Muscle layer of colon (tissue), 2 donors: ENCODE results near the gene CDK11A.
A peak's percentile ranks its signal among the peaks of the same experiment; 100 is the strongest.
"Not testable (repeated sequence)": the region's sequence is repeated elsewhere in the genome, so short reads cannot be mapped to it uniquely, and the experiment has no call there.

Experiments used
- H3K27ac ChIP-seq: one replicate; pipeline ENCODE4 v1.7.0; 2013; ENCODE audit warnings: low read depth, mild to moderate bottlenecking, low read length, moderate library complexity
- H3K27me3 ChIP-seq, 2 donors: one replicate each; pipeline ENCODE4 v1.7.0; 2013; ENCODE audit warnings: low read length in 2 of 2, mild to moderate bottlenecking in 2 of 2; ENCODE audit not compliant: insufficient read depth in 2 of 2, control insufficient read depth in 1 of 2
- H3K36me3 ChIP-seq: one replicate; pipeline ENCODE4 v1.7.0; 2013; ENCODE audit warnings: mild to moderate bottlenecking, low read length; ENCODE audit not compliant: insufficient read depth
- H3K4me1 ChIP-seq: one replicate; pipeline ENCODE4 v1.7.0; 2013; ENCODE audit warnings: mild to moderate bottlenecking, low read length; ENCODE audit not compliant: insufficient read depth
- H3K4me3 ChIP-seq, 2 donors: one replicate each; pipeline ENCODE4 v1.7.0; 2013; ENCODE audit warnings: low read length in 2 of 2, low read depth in 1 of 2, mild to moderate bottlenecking in 1 of 2, moderate library complexity in 1 of 2
- H3K9ac ChIP-seq: one replicate; pipeline ENCODE4 v1.7.0; 2013; ENCODE audit warnings: low read length
- H3K9me3 ChIP-seq: one replicate; pipeline ENCODE4 v1.7.0; 2013; ENCODE audit warnings: mild to moderate bottlenecking, low read length
- donor health status: abdominal sarcoma.
- donor health status: Adenocarcinoma of cecum.

CDK11A gene

DNA sequence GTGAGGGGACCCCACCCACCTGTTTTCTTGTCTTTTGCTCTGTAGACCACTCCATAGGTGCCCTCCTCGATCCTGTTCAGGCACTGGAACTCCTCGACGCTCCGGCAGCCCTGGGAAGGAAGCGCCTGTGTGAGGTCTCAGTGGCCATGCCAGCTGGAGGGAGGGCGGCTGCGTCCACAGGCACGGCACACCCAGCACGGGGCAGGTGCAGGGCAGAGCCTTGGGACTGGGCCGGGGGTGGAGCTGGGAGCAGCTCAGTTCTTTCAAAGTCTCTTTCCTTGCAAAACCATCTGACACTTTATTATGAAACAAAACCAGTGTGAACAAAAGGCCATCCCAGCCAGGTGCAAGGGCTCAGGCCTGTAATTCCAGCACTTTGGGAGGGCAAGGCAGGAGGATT, 18.5 kb downstream of the CDK11A start:
- not testable (repeated sequence) for H3K27ac ChIP-seq

DNA sequence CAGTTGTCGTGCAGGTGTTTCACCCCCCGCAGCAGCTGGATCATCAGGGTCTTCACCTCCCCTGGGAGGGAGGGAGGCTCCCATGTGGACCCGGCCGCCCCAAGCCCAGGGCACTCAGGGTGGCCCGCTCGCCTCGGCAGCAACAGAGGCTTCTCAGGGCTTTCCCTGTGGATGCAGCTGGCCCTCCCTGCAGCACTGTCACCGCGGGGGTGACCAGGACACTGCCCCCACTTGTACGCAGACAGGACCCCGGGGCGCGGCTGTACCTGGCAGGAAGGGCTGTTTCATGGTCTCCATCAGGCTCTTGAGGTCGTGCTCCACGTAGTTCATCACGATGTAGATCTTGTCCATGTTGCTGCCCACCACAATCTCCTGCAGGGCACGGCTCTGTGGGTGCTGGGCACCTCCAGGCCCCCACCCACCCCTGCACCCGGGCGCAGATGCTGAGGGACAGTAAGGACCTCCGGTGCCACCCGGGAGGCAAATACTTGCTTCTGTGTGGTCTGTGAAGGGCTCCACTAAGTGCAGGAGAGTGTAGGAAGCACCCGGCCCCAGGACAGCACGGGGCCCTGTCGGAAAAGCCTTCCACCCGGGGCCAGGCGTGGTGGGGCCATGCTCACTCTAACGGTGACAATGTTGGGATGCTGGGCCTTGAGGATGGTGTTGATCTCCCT, 19.7 kb downstream of the CDK11A start:
- not testable (repeated sequence) for H3K36me3 ChIP-seq, H3K9me3 ChIP-seq, H3K9ac ChIP-seq, H3K27me3 ChIP-seq, H3K4me3 ChIP-seq, H3K4me1 ChIP-seq, H3K27ac ChIP-seq

More for the DNA sequence above, 18.5 kb downstream of the CDK11A start:
- not testable (repeated sequence) for H3K36me3 ChIP-seq, H3K4me1 ChIP-seq, H3K4me3 ChIP-seq, H3K27me3 ChIP-seq, H3K9me3 ChIP-seq, H3K9ac ChIP-seq

DNA sequence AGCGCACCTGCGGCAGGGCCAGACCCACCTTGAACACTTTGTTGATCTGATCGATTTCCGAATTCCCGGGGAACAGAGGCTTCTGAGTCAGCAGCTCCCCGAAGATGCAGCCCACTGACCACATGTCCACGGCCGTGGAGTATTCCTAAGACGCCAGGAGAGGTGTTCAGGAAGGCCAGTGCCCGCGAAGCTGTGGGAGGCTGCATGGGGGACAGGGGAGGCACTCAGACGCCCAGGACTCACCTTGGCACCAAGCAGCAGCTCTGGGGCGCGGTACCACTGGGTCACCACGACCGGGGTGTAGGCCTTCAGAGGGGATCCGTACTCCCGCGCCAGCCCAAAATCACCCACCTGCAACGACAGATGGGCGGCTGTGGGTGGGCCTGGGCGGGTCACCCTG, 20.4 kb downstream of the CDK11A start:
- no peak overlapping the region for H3K27ac ChIP-seq
- H3K9me3 ChIP-seq, result no peaks in the 10 kb centered on the region
- no peaks in the 10 kb centered on the region for H3K27me3 ChIP-seq
- no peaks in the 10 kb centered on the region for H3K4me1 ChIP-seq
- no peak overlapping the region for H3K9ac ChIP-seq
- H3K36me3 ChIP-seq, result peaks cover 4% of the 10 kb centered on the region
- no peak overlapping the region for H3K4me3 ChIP-seq

DNA sequence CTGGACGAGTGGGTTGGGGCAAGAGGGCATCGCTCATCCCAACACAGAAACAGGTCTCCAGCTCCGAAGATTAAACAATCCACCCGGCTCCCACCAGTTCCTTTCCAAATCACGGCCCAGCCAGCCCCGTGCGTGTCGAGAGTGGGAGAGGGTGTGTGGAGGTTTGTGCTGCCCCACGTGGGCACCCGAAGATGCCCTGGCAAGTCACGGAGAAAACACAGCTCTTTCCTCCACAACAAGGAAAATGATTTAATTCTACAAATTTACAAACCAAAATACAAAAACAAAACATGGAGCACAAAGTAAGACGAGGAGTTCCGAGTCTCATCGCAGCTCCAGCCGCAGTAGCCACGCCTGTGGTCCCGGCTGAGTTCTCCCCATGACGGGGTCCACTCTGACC, 21.7 kb downstream of the CDK11A start:
- H3K9ac ChIP-seq, H3K9me3 ChIP-seq, H3K27ac ChIP-seq, H3K4me1 ChIP-seq, H3K4me3 ChIP-seq, H3K27me3 ChIP-seq, H3K36me3 ChIP-seq: not testable (repeated sequence)

DNA sequence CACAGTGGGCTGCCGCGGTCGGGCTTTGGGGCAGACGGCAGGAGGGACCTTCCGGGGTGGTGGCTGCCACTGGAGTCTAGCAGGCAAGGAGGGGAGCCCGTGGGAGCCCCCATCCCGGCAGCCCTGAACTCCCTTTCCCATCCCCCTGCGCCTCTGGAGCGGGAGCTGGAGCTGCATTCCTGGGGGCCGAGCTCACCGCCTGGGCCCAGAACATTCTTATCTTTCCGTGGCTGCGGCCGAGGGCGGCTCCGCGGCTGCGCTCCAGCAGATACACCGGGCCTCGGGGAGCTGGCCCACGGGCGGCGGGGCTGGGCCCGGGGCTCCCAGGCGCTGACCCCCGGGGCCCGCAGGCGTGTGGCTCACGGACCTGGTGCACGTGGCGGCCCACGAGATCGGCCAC, 23.6 kb downstream of the CDK11A start:
- H3K36me3 ChIP-seq, H3K9ac ChIP-seq, H3K4me1 ChIP-seq, H3K27ac ChIP-seq, H3K27me3 ChIP-seq, H3K9me3 ChIP-seq, H3K4me3 ChIP-seq: not testable (repeated sequence)

DNA sequence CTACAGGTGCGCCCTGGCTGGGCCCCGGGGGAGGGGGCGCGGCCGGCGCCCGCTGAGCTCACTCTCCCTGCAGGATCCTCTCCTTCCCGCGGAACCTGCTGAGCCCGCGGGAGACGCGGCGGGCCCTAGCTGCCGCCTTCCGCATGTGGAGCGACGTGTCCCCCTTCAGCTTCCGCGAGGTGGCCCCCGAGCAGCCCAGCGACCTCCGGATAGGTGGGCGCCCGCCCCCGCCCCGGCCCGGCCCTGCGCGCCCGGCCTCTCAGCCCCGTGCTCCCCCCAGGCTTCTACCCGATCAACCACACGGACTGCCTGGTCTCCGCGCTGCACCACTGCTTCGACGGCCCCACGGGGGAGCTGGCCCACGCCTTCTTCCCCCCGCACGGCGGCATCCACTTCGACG, 24.1 kb downstream of the CDK11A start:
- not testable (repeated sequence) for H3K27ac ChIP-seq, H3K27me3 ChIP-seq, H3K4me1 ChIP-seq, H3K9me3 ChIP-seq, H3K36me3 ChIP-seq, H3K4me3 ChIP-seq, H3K9ac ChIP-seq

DNA sequence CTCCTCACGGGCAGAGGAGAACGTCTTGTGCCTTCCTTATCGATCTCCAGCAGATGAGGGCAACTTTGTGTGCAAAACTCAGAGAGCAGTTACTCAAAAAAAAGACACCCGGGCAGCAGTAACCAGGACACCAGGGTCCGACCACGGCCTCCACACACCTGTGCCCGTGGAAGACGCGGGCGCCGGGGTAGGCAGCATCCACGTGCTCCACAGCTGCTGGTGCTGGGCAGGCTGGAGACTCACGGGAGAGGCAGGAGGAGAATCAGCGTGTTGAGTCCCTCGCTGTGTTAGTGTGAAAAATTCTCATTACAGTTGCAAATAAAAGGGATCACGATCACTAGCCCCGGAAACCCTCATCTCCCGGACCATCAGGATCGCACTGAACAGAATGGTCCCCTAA, 25.1 kb downstream of the CDK11A start:
- H3K27me3 ChIP-seq, H3K9ac ChIP-seq, H3K9me3 ChIP-seq, H3K4me3 ChIP-seq, H3K4me1 ChIP-seq, H3K27ac ChIP-seq, H3K36me3 ChIP-seq: not testable (repeated sequence)

DNA sequence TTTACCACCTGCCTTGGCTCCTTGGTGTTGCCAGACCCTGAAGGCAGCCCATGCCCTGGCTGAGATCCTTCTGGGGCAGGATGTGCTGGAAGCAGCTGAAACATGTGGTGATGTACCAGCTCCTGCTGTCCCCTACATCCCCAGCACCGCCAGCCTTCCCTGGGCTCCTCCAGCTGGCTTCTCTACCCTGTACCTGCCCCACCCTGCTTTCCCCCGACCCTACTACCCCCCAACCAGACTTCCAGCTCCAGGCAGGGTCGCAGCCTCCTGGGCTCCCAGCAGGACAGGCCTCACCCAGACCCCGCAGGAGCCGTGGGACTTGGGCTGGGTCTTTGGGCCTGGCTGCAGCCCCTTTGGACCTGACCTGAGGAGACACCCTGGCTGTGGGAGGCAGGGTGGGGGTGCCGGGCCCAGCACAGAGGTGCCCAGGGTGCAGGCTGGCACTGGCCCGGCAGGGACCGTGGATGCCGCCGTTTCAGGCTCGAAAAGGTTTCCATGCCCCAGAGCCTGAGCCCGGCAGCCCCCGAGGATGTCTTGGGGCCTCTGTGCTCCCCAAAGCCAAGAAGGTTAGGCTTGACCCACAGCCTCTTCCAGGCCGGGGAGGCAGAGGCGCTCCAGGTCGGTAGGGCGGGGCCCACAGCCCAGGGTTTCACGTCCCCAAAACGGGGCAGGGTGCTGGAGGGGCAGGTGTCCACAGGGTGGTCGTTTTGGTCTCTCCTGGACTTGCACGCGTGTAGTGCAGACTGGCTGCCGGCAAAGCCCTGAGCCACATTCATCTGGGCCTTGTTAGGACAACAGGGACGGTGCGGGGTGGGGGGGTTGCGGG, 26.6 kb downstream of the CDK11A start:
- H3K27me3 ChIP-seq, H3K9me3 ChIP-seq, H3K4me1 ChIP-seq, H3K36me3 ChIP-seq, H3K27ac ChIP-seq, H3K9ac ChIP-seq, H3K4me3 ChIP-seq: not testable (repeated sequence)

DNA sequence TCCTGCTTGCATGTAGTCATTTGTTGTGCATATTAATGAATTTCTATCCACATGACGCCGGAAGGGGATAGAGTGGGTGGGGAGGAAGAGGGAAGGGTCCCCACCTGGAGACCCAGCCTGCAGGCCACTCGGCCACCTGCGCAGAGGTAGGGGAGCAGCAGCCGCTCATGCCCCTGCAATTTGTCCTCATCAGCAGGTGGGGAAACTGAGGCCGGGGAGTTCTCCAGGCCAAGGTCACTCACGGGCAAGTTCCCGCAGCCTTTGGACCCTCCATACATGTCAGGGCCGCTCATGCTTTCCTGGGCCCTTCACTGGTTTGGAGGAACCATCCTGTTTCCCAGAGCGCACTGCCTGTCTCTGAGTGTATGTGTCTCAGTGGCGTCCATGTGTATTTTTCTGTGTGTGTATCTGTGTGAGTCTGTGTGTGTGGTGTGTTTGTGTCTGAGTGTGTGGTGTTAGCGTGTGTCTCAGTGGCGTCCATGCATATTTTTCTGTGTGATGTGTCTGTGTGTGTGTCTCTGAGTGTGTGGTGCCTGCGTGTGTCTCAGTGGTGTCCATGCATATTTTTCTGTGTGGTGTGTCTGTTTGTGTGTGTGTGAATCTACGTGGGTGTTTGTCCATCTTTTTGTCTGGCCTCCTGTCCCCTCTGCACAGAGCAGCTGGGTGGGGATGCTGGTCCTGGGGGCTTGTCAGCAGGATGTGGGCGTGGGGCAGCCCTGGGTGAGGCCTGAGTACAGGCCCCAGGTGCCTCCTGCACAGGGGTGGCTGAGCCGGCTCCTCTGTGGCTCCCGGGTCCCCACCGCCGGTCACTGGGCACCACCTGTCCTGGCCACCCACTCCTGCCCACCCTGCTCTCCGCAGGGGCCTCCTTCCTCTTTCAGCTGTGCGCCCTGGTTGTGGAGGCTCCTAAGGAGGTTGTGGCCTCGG, 27.5 kb downstream of the CDK11A start:
- H3K9me3 ChIP-seq, H3K27me3 ChIP-seq, H3K4me1 ChIP-seq, H3K27ac ChIP-seq, H3K9ac ChIP-seq, H3K4me3 ChIP-seq, H3K36me3 ChIP-seq: not testable (repeated sequence)

DNA sequence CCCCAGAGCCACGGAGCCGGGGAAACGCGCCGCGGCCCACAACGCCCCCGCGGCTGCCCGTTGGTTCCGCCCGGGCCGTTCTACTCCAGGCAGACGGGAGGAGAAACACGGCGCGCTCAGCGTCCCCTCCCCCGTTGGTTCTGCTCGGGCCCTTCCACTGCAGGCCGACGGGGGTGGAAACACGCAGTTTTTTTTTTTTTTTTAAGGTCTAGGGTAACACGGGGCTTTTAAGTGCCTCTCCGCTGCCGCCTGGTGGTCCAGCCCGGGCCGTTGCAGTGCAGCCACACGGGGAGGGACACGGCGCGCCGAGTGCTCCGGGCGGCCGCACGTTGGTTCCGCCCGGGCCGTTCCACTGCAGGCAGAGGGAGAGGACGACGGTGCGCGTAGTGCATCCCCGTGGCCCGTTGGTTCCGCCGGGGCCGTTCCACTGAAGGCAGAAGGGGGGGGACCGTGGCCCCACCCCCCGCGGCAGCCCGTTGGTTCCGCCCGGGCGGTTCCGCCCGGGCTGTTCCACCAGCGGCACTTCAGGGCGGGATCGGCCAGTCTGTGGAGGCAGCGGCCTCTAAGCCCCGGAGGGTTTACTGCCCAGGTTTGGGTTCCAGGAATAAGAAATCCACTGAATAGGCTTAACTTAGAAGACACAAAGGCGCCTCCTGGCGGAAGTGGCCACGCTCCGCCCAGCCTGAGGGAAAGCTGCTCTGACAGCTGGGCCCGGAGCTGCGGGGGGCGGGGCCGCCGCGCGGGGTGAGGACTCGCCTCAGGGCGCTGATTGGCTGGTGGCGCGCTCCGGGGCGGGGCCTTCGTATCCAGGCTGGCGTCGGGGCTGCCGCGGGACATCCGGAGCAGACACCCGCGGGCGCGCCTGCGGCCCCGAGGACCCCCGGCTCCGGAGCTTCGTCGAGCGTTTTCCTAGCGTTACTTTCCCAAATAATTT, 31.2 kb downstream of the CDK11A start, which contains the start of gene SLC35E2B:
Gene SLC35E2B, minus strand, starts transcription at position 82 of the 934 bp plus-strand sequence. CDS start 16,096 bp downstream, outside the sequence.
- H3K4me1 ChIP-seq, result not testable (repeated sequence)

DNA sequence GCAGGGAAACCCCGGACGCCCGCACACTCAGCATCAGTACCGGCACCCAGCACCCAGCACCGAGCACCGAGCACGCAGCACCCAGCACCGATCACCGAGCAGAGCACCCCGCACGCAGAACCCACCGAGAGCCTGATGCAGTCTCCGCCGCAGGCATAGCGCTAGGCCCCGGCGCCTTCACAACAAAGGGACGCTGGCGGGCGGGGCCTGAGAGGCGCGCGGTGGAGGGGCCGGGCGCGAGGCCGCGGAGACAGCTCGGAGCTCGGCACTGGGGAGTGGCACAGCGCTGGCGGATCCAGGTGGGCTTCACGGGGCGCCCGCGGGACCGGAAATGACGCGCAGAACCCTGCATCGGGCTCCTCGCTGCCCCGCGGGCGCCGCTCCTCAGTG, 31.8 kb downstream of the CDK11A start:
- H3K27me3 ChIP-seq, H3K9me3 ChIP-seq, H3K36me3 ChIP-seq, H3K9ac ChIP-seq, H3K4me1 ChIP-seq: not testable (repeated sequence)
- Histone ChIP-seq H3K4me3 (peak overlapping the region in 1 of 2 donors; percentile 47), H3K27ac (peak overlapping the region; percentile 52)

More for the DNA sequence above, 31.2 kb downstream of the CDK11A start, which contains the start of gene SLC35E2B:
- H3K9ac ChIP-seq, H3K36me3 ChIP-seq, H3K27me3 ChIP-seq, H3K9me3 ChIP-seq: not testable (repeated sequence)
- H3K27ac ChIP-seq, result peak within 1 kb of the TSS; percentile 52
- H3K4me3 ChIP-seq, result peak within 1 kb of the TSS in 1 of 2 donors; percentile 47
